HepG2 (cell line): ENCODE measurements around the gene PPP1R18. TPM values are rescaled to one million over a fixed set of nuclear protein-coding genes. Genes with fewer than 3 reads are reported as not detected.

ENCODE experiments used
- ARID4A ChIP-seq: sonication (generic); formaldehyde crosslinking; IDR thresholded peaks from 2 replicates; pipeline ENCODE4 v1.5.0; 2020; ENCODE audit warnings: mild to moderate bottlenecking, missing genetic modification reagents, borderline replicate concordance
- ATF5 ChIP-seq: sonication (generic); formaldehyde crosslinking; IDR thresholded peaks from 2 replicates; pipeline ENCODE4 v1.4.0; 2020; ENCODE audit warnings: mild to moderate bottlenecking, low read depth, missing genetic modification reagents
- DNMT1 ChIP-seq: sonication (generic); formaldehyde crosslinking; IDR thresholded peaks from 2 replicates; pipeline ENCODE4 v1.5.1; 2020; ENCODE audit warnings: mild to moderate bottlenecking, missing genetic modification reagents
- ESRRA ChIP-seq: sonication (generic); formaldehyde crosslinking; IDR thresholded peaks from 2 replicates; pipeline ENCODE4 v1.5.1; 2020; ENCODE audit warnings: mild to moderate bottlenecking, low read depth, missing genetic modification reagents
- GLI4 ChIP-seq: sonication (generic); formaldehyde crosslinking; IDR thresholded peaks from 2 replicates; pipeline ENCODE4 v1.5.1; 2020; ENCODE audit warnings: missing genetic modification reagents, mild to moderate bottlenecking, moderate library complexity, borderline replicate concordance
- HOXA3 ChIP-seq: sonication (generic); formaldehyde crosslinking; IDR thresholded peaks from 2 replicates; pipeline ENCODE4 v1.5.0; 2020; ENCODE audit warnings: missing genetic modification reagents
- ISL2 ChIP-seq: sonication (generic); formaldehyde crosslinking; IDR thresholded peaks from 2 replicates; pipeline ENCODE4 v1.5.0; 2020; ENCODE audit warnings: missing genetic modification reagents
- NFKBIZ ChIP-seq: IDR thresholded peaks from 2 replicates; pipeline ENCODE4 v1.6.1; 2018; ENCODE audit warnings: missing genetic modification reagents, missing compliant biosample characterization
- NFRKB ChIP-seq: fragments of 450-650 bp; IDR thresholded peaks from 2 replicates; pipeline ENCODE4 v1.6.1; 2017
- PATZ1 ChIP-seq: sonication (generic); formaldehyde crosslinking; IDR thresholded peaks from 2 replicates; pipeline ENCODE4 v1.4.0; 2020; ENCODE audit warnings: missing genetic modification reagents
- RELA ChIP-seq: sonication (generic); formaldehyde crosslinking; IDR thresholded peaks from 2 replicates; pipeline ENCODE4 v1.4.0; 2020; ENCODE audit warnings: missing genetic modification reagents
- SALL2 ChIP-seq: sonication (generic); formaldehyde crosslinking; IDR thresholded peaks from 2 replicates; pipeline ENCODE4 v1.8.1; 2023; ENCODE audit warnings: mild to moderate bottlenecking, missing genetic modification reagents, inconsistent platforms
- SP2 ChIP-seq: sonication (generic); formaldehyde crosslinking; IDR thresholded peaks from 2 replicates; pipeline ENCODE4 v1.5.1; 2020; ENCODE audit warnings: mild to moderate bottlenecking, missing genetic modification reagents
- SP4 ChIP-seq: sonication (generic); formaldehyde crosslinking; IDR thresholded peaks from 2 replicates; pipeline ENCODE4 v1.8.1; 2023; ENCODE audit warnings: mild to moderate bottlenecking, missing genetic modification reagents
- TEAD2 ChIP-seq: sonication (generic); formaldehyde crosslinking; IDR thresholded peaks from 2 replicates; pipeline ENCODE4 v1.9.0; 2021; ENCODE audit warnings: missing genetic modification reagents
- XRCC5 ChIP-seq: fragments of 200-400 bp; formaldehyde crosslinking; optimal IDR thresholded peaks from 2 replicates; pipeline ENCODE3; 2017; ENCODE audit warnings: mild to moderate bottlenecking, low read length
- ZNF101 ChIP-seq: sonication (generic); formaldehyde crosslinking; IDR thresholded peaks from 2 replicates; pipeline ENCODE4 v1.4.0; 2020; ENCODE audit warnings: mild to moderate bottlenecking, low read depth, missing genetic modification reagents, borderline replicate concordance
- ZNF317 ChIP-seq: sonication (generic); formaldehyde crosslinking; IDR thresholded peaks from 2 replicates; pipeline ENCODE4 v1.5.0; 2020; ENCODE audit warnings: mild to moderate bottlenecking, missing genetic modification reagents
- ZNF367 ChIP-seq: sonication (generic); formaldehyde crosslinking; IDR thresholded peaks from 2 replicates; pipeline ENCODE4 v1.4.0; 2020; ENCODE audit warnings: missing genetic modification reagents, borderline replicate concordance
- ZNF510 ChIP-seq: sonication (generic); formaldehyde crosslinking; IDR thresholded peaks from 2 replicates; pipeline ENCODE4 v1.4.0; 2020; ENCODE audit warnings: low read depth, mild to moderate bottlenecking, missing genetic modification reagents
- ZNF589 ChIP-seq: sonication (generic); formaldehyde crosslinking; conservative IDR thresholded peaks from 2 replicates; pipeline ENCODE4 v1.8.0; 2022; ENCODE audit warnings: mild to moderate bottlenecking, moderate library complexity, missing genetic modification reagents
- ZNF619 ChIP-seq: sonication (generic); formaldehyde crosslinking; IDR thresholded peaks from 2 replicates; pipeline ENCODE4 v1.4.0; 2020; ENCODE audit warnings: mild to moderate bottlenecking, missing genetic modification reagents
- ZSCAN22 ChIP-seq: sonication (generic); formaldehyde crosslinking; IDR thresholded peaks from 2 replicates; pipeline ENCODE4 v1.4.0; 2020; ENCODE audit warnings: mild to moderate bottlenecking, missing genetic modification reagents
- polyA plus RNA-seq, 8 experiments: library from polyadenylated mRNA; depleted of rRNA in 3 of 8; stranded (reverse) in 7 of 8; unstranded in 1 of 8; fragments of >200 nt; fragmentation: Illumina TruSeq in 4 of 8; extraction: Trizol in 4 of 8; gene quantifications; 2 replicates each; pipeline versions ENCODE4 v1.2.1 to v1.2.3, GENCODE V29; 2011 to 2016; ENCODE audit warnings: low read depth in 4 of 8, missing spikeins in 1 of 8, mixed read lengths in 1 of 8; ENCODE audit not compliant: insufficient read depth in 1 of 8
- total RNA-seq, 5 experiments: library from RNA; depleted of rRNA; stranded (reverse); fragments of >200 nt; fragmentation: Illumina TruSeq; extraction: Trizol; gene quantifications; 2 replicates each; pipeline ENCODE4 v1.2.3, GENCODE V29; 2016; ENCODE audit warnings: low read depth in 1 of 5

PPP1R18 gene
- total and polyA plus RNA-seq, 2 of the 13 experiments (the other 11 are each of a cell fraction or from before 2014, with no cell fraction given): 4.9 to 9.2 TPM

- TF ChIP-seq XRCC5 (peak; percentile 99), ESRRA (CRISPR knock-in tag) (peak; percentile 78), DNMT1 (CRISPR knock-in tag) (0 out of 2 replicates have a peak, but pooled peaks have one; percentile 1), ATF5 (CRISPR knock-in tag) (no peak), ZNF510 (CRISPR knock-in tag) (peak; percentile 95), NFKBIZ (CRISPR knock-in tag) (peak; percentile 80), ZNF619 (CRISPR knock-in tag) (peak; percentile 88; the same call in 1 of the 2 replicates), HOXA3 (CRISPR knock-in tag) (peak; percentile 99), ZNF101 (no peak), SALL2 (CRISPR knock-in tag) (peak; percentile 94), SP4 (peak; percentile 99), TEAD2 (CRISPR knock-in tag) (no peak), ZNF317 (CRISPR knock-in tag) (peak; percentile 62; the same call in 1 of the 2 replicates), ARID4A (CRISPR knock-in tag) (peak; percentile 98), SP2 (CRISPR knock-in tag) (peak; percentile 96), RELA (CRISPR knock-in tag) (peak; percentile 84), GLI4 (CRISPR knock-in tag) (peak; percentile 71; the same call in 1 of the 2 replicates), PATZ1 (CRISPR knock-in tag) (peak; percentile 68), NFRKB (peak; percentile 76), ZNF367 (CRISPR knock-in tag) (0 out of 2 replicates have a peak, but pooled peaks have one; percentile 36), ZSCAN22 (CRISPR knock-in tag) (peak; percentile 31; the same call in 1 of the 2 replicates), ZNF589 (peak; percentile 97), ISL2 (CRISPR knock-in tag) (peak; percentile 77)
Observed at GRCh38 chr6:30717129-30717844, 30.8 kb upstream of the PPP1R18 start, which contains the start of gene MDC1 (continued).
